Measurements from ENCODE around the gene WDR6. TPM values are rescaled to one million over a fixed set of nuclear protein-coding genes. Genes with fewer than 3 reads are reported as not detected.

The WDR6 gene
- total RNA-seq, 2 experiments from 2014 or later, result 101 to 128 TPM

GRCh38 chr3:48997102-48997635 lies 10.0 kb upstream of the WDR6 start:
- intact Hi-C loops (cut with micrococcal nuclease; ENCODE audit: unreplicated experiment), result no loop called here
- no peaks in the 10 kb centered on the region for H3K4me1 ChIP-seq (ENCODE audit: insufficient read depth, low read length, poor library complexity, severe bottlenecking)
- no peaks in the 10 kb centered on the region for H3K9me2 ChIP-seq (ENCODE audit: insufficient read depth, low read length)
- no peaks in the 10 kb centered on the region for H3K9me3 ChIP-seq (ENCODE audit: low read length)
- no TSS peak for BruUV-seq (replicated peaks)
- no peaks in the 10 kb centered on the region for H3K36me3 ChIP-seq (ENCODE audit: insufficient read depth, low read length)
- H3K27ac ChIP-seq (ENCODE audit: low read depth, low read length, poor library complexity, severe bottlenecking), result no peak overlapping the region
- DNase-seq (ENCODE audit: low spot score), result no peak
- no peak overlapping the region for H3K4me3 ChIP-seq (ENCODE audit: low read depth, low read length, poor library complexity, severe bottlenecking)
- H3K79me2 ChIP-seq (ENCODE audit: insufficient read depth, low read depth, low read length), result no peaks in the 10 kb centered on the region
- TF ChIP-seq EZH2phosphoT487 (IDR thresholded peaks at IDR 0.05; ENCODE audit: borderline replicate concordance, low read depth, low read length) (no peak), CTCF (conservative IDR thresholded peaks at IDR 0.05; ENCODE audit: low read length) (peak; percentile 36)
- CTCF ChIA-PET (ENCODE audit: unreplicated experiment), result no interaction called here
- POLR2A ChIA-PET, result interaction anchor here (0.6 kb wide), 1 partner anchor 13 kb away, joined by 4 read pairs; no protein-coding TSS in a partner anchor
- H4K20me1 ChIP-seq (ENCODE audit: insufficient read depth, low read length), result no peaks in the 10 kb centered on the region
- no peak overlapping the region for H2AFZ ChIP-seq (ENCODE audit: low read length)
- H3K4me2 ChIP-seq (ENCODE audit: low read length), result no peak overlapping the region

GRCh38 chr3:48997714-48998637 lies 9.2 kb upstream of the WDR6 start:
- H3K36me3 ChIP-seq (ENCODE audit: insufficient read depth, low read length), result no peaks in the 10 kb centered on the region
- BruUV-seq (replicated peaks), result no TSS peak
- TF ChIP-seq CTCF (conservative IDR thresholded peaks at IDR 0.05; ENCODE audit: low read length), result no peak
- no peak for TF ChIP-seq EZH2phosphoT487 (IDR thresholded peaks at IDR 0.05; ENCODE audit: borderline replicate concordance, low read depth, low read length)
- no peaks in the 10 kb centered on the region for H3K9me2 ChIP-seq (ENCODE audit: insufficient read depth, low read length)
- DNase-seq (ENCODE audit: low spot score), result no peak
- no peak overlapping the region for H3K4me2 ChIP-seq (ENCODE audit: low read length)
- no peaks in the 10 kb centered on the region for H3K4me1 ChIP-seq (ENCODE audit: insufficient read depth, low read length, poor library complexity, severe bottlenecking)
- ChIA-PET CTCF (ENCODE audit: unreplicated experiment) (no interaction called here), POLR2A (no interaction called here)
- H3K9me3 ChIP-seq (ENCODE audit: low read length), result no peaks in the 10 kb centered on the region
- H4K20me1 ChIP-seq (ENCODE audit: insufficient read depth, low read length), result no peaks in the 10 kb centered on the region
- H2AFZ ChIP-seq (ENCODE audit: low read length), result no peak overlapping the region
- no peak overlapping the region for H3K4me3 ChIP-seq (ENCODE audit: low read depth, low read length, poor library complexity, severe bottlenecking)
- no peak overlapping the region for H3K27ac ChIP-seq (ENCODE audit: low read depth, low read length, poor library complexity, severe bottlenecking)
- intact Hi-C loops (cut with micrococcal nuclease; ENCODE audit: unreplicated experiment), result no loop called here
- H3K79me2 ChIP-seq (ENCODE audit: insufficient read depth, low read depth, low read length), result no peaks in the 10 kb centered on the region

Data from OCI-LY7 (cell line).